Uterus (tissue), 4 donors: ENCODE data around the gene TIPRL. TPM values are rescaled to one million over a fixed set of nuclear protein-coding genes. Genes with fewer than 3 reads are reported as not detected.

ENCODE experiments used
- DNase-seq, 2 donors: peaks; one replicate each; pipeline ENCODE4 v3.0.0-alpha.2; 2019 to 2020
- H3K27ac ChIP-seq, 2 donors: fragments of 200-600 bp; sonication (generic); 1 replicate in 1 of 2; 2 replicates in 1 of 2; pipeline ENCODE4 v1.5.1; 2016 to 2018
- H3K27me3 ChIP-seq, 2 donors: fragments of 200-600 bp; sonication (generic); one replicate each; pipeline ENCODE4 v1.5.1; 2018 to 2019; ENCODE audit warnings: control low read depth in 1 of 2
- H3K36me3 ChIP-seq, 2 donors: fragments of 200-600 bp; sonication (generic); one replicate each; pipeline ENCODE4 v1.5.1; 2019; ENCODE audit warnings: control low read depth in 1 of 2
- H3K4me1 ChIP-seq, 2 donors: fragments of 200-600 bp; sonication (generic); one replicate each; pipeline ENCODE4 v1.5.1; 2018 to 2019; ENCODE audit warnings: control low read depth in 1 of 2
- H3K4me3 ChIP-seq, 2 donors: fragments of 200-600 bp; sonication (generic); 1 replicate in 1 of 2; 2 replicates in 1 of 2; pipeline ENCODE4 v1.5.1; 2018 to 2019; ENCODE audit warnings: mild to moderate bottlenecking in 1 of 2
- H3K9me3 ChIP-seq, 2 donors: fragments of 200-600 bp; sonication (generic); one replicate each; pipeline ENCODE4 v1.5.1; 2019; ENCODE audit warnings: control low read depth in 1 of 2
- POLR2A ChIP-seq, 2 donors: fragments of 450-650 bp; IDR thresholded peaks; one replicate each; pipeline ENCODE4 v1.6.1; 2016; ENCODE audit warnings: antibody characterized with exemption in 2 of 2, mild to moderate bottlenecking in 1 of 2, moderate library complexity in 1 of 2
- intact Hi-C: fragments of 100-400 bp; cut with DNase I; formaldehyde crosslinking; loops from one replicate; pipeline ENCODE4 v1.15.1; 2023; ENCODE audit warnings: low total_unique reads
- total RNA-seq, 4 donors: library from RNA; depleted of rRNA in 3 of 4; stranded (reverse); fragments of >200 nt in 3 of 4; gene quantifications; one replicate each; pipeline versions ENCODE4 v1.1.0 to v1.2.4, GENCODE V29; 2014 to 2023
- TF ChIP-seq, protein P1 (sequence below), 4 experiments: fragments of 200-600 bp in 2 of 4; fragments of 450-650 bp in 2 of 4; sonication (generic) in 2 of 4; IDR thresholded peaks; one replicate each; pipeline ENCODE4 v1.5.1; 2016 to 2019; ENCODE audit warnings: antibody characterized with exemption in 4 of 4, mild to moderate bottlenecking in 2 of 4, moderate library complexity in 1 of 4
- donor health status: DM: yes; HTN: yes; CAD: no.

The TIPRL gene
- total RNA-seq, 4 donors from 2014 or later = 9.5 to 59.2 (median 28.3) TPM

DNA sequence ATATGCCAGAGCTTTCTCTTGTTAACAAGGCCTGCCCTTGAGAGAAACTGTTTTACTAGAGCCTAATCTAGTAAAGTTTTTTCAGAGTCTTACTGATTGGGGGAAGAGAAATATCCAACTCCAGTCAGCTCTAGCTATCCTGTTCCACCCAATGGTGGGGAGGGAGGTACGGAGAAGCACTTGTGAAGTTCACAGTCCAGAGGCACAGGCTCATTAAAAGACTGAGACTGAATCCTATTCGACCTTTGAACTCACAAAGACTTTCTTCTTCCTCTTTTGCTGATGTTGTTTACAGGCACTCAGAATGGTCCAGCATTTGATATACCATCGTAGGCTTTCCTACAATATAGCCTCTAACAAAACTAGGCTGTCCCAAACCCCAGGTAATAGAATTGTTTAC is 31.6 kb downstream of the TIPRL start:
- Histone ChIP-seq H3K27me3 (no peaks in the 10 kb centered on the region), H3K9me3 (no peaks in the 10 kb centered on the region), H3K36me3 (no peaks in the 10 kb centered on the region), H3K4me1 (no peaks in the 10 kb centered on the region), H3K27ac (no peak overlapping the region), H3K4me3 (no peak overlapping the region)
- intact Hi-C loops = no loop called here
- no peak for DNase-seq
- TF ChIP-seq, protein P1, sequence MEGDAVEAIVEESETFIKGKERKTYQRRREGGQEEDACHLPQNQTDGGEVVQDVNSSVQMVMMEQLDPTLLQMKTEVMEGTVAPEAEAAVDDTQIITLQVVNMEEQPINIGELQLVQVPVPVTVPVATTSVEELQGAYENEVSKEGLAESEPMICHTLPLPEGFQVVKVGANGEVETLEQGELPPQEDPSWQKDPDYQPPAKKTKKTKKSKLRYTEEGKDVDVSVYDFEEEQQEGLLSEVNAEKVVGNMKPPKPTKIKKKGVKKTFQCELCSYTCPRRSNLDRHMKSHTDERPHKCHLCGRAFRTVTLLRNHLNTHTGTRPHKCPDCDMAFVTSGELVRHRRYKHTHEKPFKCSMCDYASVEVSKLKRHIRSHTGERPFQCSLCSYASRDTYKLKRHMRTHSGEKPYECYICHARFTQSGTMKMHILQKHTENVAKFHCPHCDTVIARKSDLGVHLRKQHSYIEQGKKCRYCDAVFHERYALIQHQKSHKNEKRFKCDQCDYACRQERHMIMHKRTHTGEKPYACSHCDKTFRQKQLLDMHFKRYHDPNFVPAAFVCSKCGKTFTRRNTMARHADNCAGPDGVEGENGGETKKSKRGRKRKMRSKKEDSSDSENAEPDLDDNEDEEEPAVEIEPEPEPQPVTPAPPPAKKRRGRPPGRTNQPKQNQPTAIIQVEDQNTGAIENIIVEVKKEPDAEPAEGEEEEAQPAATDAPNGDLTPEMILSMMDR (IDR thresholded peaks at IDR 0.05) = no peak
- TF ChIP-seq POLR2A (IDR thresholded peaks at IDR 0.05) = no peak

DNA sequence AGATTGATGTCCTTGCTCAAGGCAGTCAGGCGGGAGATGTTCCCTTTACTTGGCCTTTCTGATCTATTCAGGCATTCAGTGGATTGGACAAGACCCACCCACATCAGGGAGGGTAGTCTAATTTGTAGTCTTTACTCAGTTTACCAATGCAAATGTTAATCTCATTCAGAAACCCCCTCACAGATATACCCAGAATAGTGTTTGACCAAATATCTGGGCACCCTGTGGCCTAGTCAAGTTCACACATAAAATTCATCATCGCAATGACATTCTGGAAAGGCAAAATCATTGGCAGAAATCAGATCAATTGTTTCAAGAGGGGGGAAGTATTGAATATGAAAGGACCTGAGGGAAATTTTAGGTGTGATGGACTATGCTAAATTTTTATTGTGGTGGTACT is 34.6 kb downstream of the TIPRL start:
- H3K27me3 ChIP-seq = no peaks in the 10 kb centered on the region
- no peak overlapping the region for H3K27ac ChIP-seq
- no peaks in the 10 kb centered on the region for H3K9me3 ChIP-seq
- H3K36me3 ChIP-seq = no peaks in the 10 kb centered on the region
- TF ChIP-seq, protein P1 (IDR thresholded peaks at IDR 0.05) = no peak
- TF ChIP-seq POLR2A (IDR thresholded peaks at IDR 0.05) = no peak
- DNase-seq = no peak
- H3K4me1 ChIP-seq = no peaks in the 10 kb centered on the region
- intact Hi-C loops = no loop called here
- H3K4me3 ChIP-seq = no peak overlapping the region

DNA sequence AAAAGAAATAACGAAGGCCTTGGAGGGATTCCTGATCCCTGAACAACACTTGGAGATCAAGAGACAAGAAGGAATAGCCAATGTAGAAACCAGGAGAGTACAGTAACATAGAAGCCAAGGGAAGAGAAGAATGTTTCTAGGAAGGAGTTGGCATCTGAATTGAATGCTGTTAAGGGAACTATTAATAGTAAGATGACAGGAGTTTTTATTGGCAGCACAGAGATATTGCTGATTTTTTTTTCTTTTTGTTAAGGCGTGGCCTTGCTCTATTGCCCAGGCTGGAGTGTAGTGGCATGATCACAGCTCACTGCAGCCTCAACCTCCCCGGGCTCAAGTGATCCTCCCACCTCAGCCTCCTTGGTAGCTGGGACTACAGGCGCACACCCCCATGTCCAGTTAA is 37.4 kb downstream of the TIPRL start:
- no peaks in the 10 kb centered on the region for H3K9me3 ChIP-seq
- no peak for DNase-seq
- intact Hi-C loops = no loop called here
- no peak overlapping the region for H3K27ac ChIP-seq
- no peaks in the 10 kb centered on the region for H3K4me1 ChIP-seq
- no peaks in the 10 kb centered on the region for H3K36me3 ChIP-seq
- TF ChIP-seq, protein P1 (IDR thresholded peaks at IDR 0.05) = no peak
- TF ChIP-seq POLR2A (IDR thresholded peaks at IDR 0.05) = no peak
- H3K27me3 ChIP-seq = no peaks in the 10 kb centered on the region
- no peak overlapping the region for H3K4me3 ChIP-seq

DNA sequence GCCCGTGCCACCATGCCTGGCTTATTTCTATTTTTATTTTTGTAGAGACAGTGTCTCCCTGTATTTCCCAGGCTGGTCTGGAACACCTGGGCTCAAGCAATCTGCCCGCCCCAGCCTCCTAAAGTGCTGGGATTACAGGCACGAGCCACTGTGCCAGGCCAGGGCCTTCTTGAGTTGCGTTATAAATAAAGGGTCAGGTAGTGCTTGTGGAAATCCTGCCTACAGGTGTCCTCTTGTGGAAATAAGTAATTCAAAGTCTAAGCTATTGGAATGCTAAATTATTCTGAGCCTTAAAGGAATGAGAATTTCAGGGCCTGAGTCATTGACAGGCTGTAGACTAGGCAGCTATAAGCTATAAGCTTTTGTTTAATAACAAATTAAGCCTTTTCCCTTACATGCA is 38.9 kb downstream of the TIPRL start:
- Histone ChIP-seq H3K9me3 (no peaks in the 10 kb centered on the region), H3K27me3 (no peaks in the 10 kb centered on the region), H3K36me3 (no peaks in the 10 kb centered on the region), H3K27ac (no peak overlapping the region), H3K4me1 (no peaks in the 10 kb centered on the region), H3K4me3 (no peak overlapping the region)
- intact Hi-C loops = no loop called here
- TF ChIP-seq POLR2A (IDR thresholded peaks at IDR 0.05) = no peak
- TF ChIP-seq, protein P1 (IDR thresholded peaks at IDR 0.05) = no peak
- DNase-seq = no peak

DNA sequence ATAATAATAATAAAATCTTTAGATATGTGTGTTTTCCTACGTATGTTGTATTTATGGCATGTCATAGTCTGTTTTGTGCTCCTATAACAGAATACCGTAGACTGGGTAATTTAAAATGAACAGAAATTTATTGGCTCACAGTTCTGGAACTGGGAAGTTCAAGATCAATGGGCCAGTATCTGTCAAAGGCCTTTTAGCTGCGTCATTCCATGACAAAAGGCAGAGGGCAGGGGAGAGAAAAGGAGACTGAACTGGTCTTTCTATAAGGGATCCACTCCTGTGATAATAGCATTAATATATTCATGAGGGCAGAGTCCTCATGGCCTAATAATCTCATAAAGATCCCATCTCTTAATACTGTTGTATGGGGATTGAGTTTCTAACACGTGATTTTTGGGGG is 39.9 kb downstream of the TIPRL start:
- intact Hi-C loops = no loop called here
- Histone ChIP-seq H3K36me3 (no peaks in the 10 kb centered on the region), H3K4me3 (no peak overlapping the region), H3K27ac (no peak overlapping the region), H3K9me3 (no peaks in the 10 kb centered on the region), H3K4me1 (no peaks in the 10 kb centered on the region), H3K27me3 (no peaks in the 10 kb centered on the region)
- no peak for DNase-seq
- no peak for TF ChIP-seq POLR2A (IDR thresholded peaks at IDR 0.05)
- TF ChIP-seq, protein P1 (IDR thresholded peaks at IDR 0.05) = no peak
